CD14-positive monocyte (primary cell): ENCODE measurements around the gene KLHDC10. TPM values are rescaled to one million over a fixed set of nuclear protein-coding genes. Genes with fewer than 3 reads are reported as not detected.

Experiments used
- DNase-seq, 3 donors: peaks; one replicate each; pipeline ENCODE4 v3.0.0-alpha.2; 2011 to 2022
- H2AFZ ChIP-seq: 2 replicates; pipeline ENCODE4 v1.6.0; 2012; ENCODE audit warnings: mild to moderate bottlenecking, low read depth, low read length, inconsistent platforms; ENCODE audit not compliant: insufficient read depth, poor library complexity, severe bottlenecking
- H3K27ac ChIP-seq, 2 donors: 1 replicate in 1 of 2; 2 replicates in 1 of 2; pipeline ENCODE4 v1.5.1; 2012 to 2013; ENCODE audit warnings: low read length in 2 of 2, control low read depth in 1 of 2, inconsistent platforms in 1 of 2, low read depth in 1 of 2, mild to moderate bottlenecking in 1 of 2
- H3K27me3 ChIP-seq, 2 donors: one replicate each; pipeline versions ENCODE4 v1.6.0 to v1.6.1; 2011 to 2013; ENCODE audit warnings: low read length in 2 of 2; ENCODE audit not compliant: control insufficient read depth in 2 of 2, insufficient read depth in 2 of 2
- H3K36me3 ChIP-seq, 2 donors: replicated peaks in 1 of 2; 1 replicate in 1 of 2; 2 replicates in 1 of 2; pipeline versions ENCODE4 v1.5.1 to v1.6.1; 2012 to 2013; ENCODE audit warnings: low read length in 2 of 2, control low read depth in 1 of 2, inconsistent platforms in 1 of 2, mild to moderate bottlenecking in 1 of 2; ENCODE audit not compliant: insufficient read depth in 2 of 2, control insufficient read depth in 1 of 2
- H3K4me1 ChIP-seq, 2 donors: 1 replicate in 1 of 2; 2 replicates in 1 of 2; pipeline versions ENCODE4 v1.5.1 to v1.6.1; 2012 to 2013; ENCODE audit warnings: low read length in 2 of 2, control low read depth in 1 of 2, inconsistent platforms in 1 of 2, mild to moderate bottlenecking in 1 of 2, moderate library complexity in 1 of 2; ENCODE audit not compliant: insufficient read depth in 2 of 2, control insufficient read depth in 1 of 2
- H3K4me2 ChIP-seq: replicated peaks from 2 replicates; pipeline ENCODE3; 2012; ENCODE audit warnings: low read length, moderate library complexity, mild to moderate bottlenecking; ENCODE audit not compliant: poor library complexity, severe bottlenecking; ENCODE audit errors: extremely low read depth
- H3K4me3 ChIP-seq, 3 experiments: fragments of 200-600 bp in 1 of 3; sonication (generic) in 1 of 3; replicated peaks in 1 of 3; 1 replicate in 2 of 3; 2 replicates in 1 of 3; pipeline ENCODE4 v1.5.1; 2011 to 2013; ENCODE audit warnings: low read length in 3 of 3, mild to moderate bottlenecking in 3 of 3, control low read depth in 2 of 3, low read depth in 2 of 3, inconsistent platforms in 1 of 3, moderate library complexity in 1 of 3
- H3K79me2 ChIP-seq: 2 replicates; pipeline ENCODE4 v1.6.0; 2012; ENCODE audit warnings: mild to moderate bottlenecking, control low read depth, inconsistent platforms, low read length, moderate library complexity; ENCODE audit not compliant: insufficient read depth
- H3K9ac ChIP-seq: 2 replicates; pipeline ENCODE4 v1.6.0; 2017; ENCODE audit warnings: low read length, mild to moderate bottlenecking; ENCODE audit not compliant: insufficient read depth, poor library complexity, severe bottlenecking
- H3K9me3 ChIP-seq, 2 donors: replicated peaks in 1 of 2; 1 replicate in 1 of 2; 2 replicates in 1 of 2; pipeline versions ENCODE4 v1.5.1 to v1.6.1; 2012 to 2013; ENCODE audit warnings: low read length in 2 of 2, control low read depth in 1 of 2; ENCODE audit not compliant: control insufficient read depth in 1 of 2, insufficient read depth in 1 of 2
- H4K20me1 ChIP-seq: 2 replicates; pipeline ENCODE4 v1.6.0; 2012; ENCODE audit warnings: mild to moderate bottlenecking, low read length, control low read depth, moderate library complexity; ENCODE audit not compliant: insufficient read depth
- H3K27ac Mint-ChIP-seq, 7 donors: one replicate each; pipeline ENCODE4 v1.8.0; 2020; ENCODE audit warnings: mild to moderate bottlenecking in 7 of 7, mixed read lengths in 7 of 7, moderate library complexity in 6 of 7, inconsistent platforms in 2 of 7
- H3K27me3 Mint-ChIP-seq, 3 donors: one replicate each; pipeline ENCODE4 v1.8.0; 2021 to 2022; ENCODE audit warnings: low read depth in 3 of 3, mild to moderate bottlenecking in 3 of 3, mixed read lengths in 3 of 3, moderate library complexity in 3 of 3, inconsistent platforms in 1 of 3
- H3K36me3 Mint-ChIP-seq, 2 donors: one replicate each; pipeline ENCODE4 v1.8.0; 2020; ENCODE audit warnings: mixed read lengths in 2 of 2, inconsistent platforms in 1 of 2, mild to moderate bottlenecking in 1 of 2
- H3K4me1 Mint-ChIP-seq: one replicate; pipeline ENCODE4 v1.8.0; 2020; ENCODE audit warnings: mild to moderate bottlenecking, mixed read lengths
- H3K4me3 Mint-ChIP-seq, 2 donors: one replicate each; pipeline ENCODE4 v1.8.0; 2020; ENCODE audit warnings: mild to moderate bottlenecking in 2 of 2, mixed read lengths in 2 of 2, moderate library complexity in 1 of 2
- H3K9me3 Mint-ChIP-seq, 7 donors: one replicate each; pipeline ENCODE4 v1.8.0; 2020 to 2022; ENCODE audit warnings: mixed read lengths in 7 of 7, mild to moderate bottlenecking in 6 of 7, moderate library complexity in 6 of 7, inconsistent platforms in 2 of 7
- CTCF ChIP-seq: fragments of 200-600 bp; IDR thresholded peaks from one replicate; pipeline ENCODE4 v1.8.0; 2022; ENCODE audit warnings: antibody characterized with exemption, mild to moderate bottlenecking
- WGBS: methylation state at CpG from one replicate; pipeline ENCODE4 v1.1.5; 2013; ENCODE audit warnings: missing lambda C conversion rate; ENCODE audit not compliant: insufficient coverage; 5-methylcytosine and 5-hydroxymethylcytosine counted together
- intact Hi-C, 2 donors: fragments of 100-400 bp; cut with micrococcal nuclease; formaldehyde crosslinking; loops; one replicate each; pipeline versions ENCODE4 v1.15.0 to v1.15.1; 2023
- polyA plus RNA-seq, 3 donors: library from polyadenylated mRNA; depleted of rRNA in 1 of 3; unstranded in 2 of 3; stranded (reverse) in 1 of 3; fragments of 300-500 nt in 2 of 3; fragments of >200 nt in 1 of 3; fragmentation: Illumina TruSeq in 2 of 3; gene quantifications; 1 replicate in 2 of 3; 2 replicates in 1 of 3; pipeline ENCODE4 v1.2.3, GENCODE V29; 2012 to 2021

Gene KLHDC10
- polyA plus RNA-seq, 3 donors, result 1.1 to 13.9 (median 2.9) TPM

DNA sequence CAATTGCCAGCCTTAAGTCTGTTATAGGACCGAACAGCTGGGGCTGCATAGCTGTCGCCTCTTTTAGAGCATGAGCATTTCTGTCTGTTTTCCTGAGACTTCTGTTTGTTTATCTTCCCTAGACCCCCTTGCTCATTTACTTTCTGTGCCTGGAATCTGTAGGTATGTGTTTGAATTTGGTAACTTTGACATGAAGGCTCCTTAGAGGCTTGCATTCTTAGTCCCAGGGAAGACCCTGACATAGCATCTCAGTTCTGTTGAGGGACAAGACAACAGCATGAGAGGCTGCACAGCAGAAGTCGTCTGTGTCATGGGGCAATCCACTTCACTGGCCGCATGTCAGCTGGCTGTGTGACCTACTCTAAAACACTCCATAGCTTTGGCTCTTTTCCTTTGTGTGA, 58.7 kb downstream of the KLHDC10 start:
- Histone ChIP-seq H3K27me3 (no peaks in the 10 kb centered on the region), H3K36me3 (peaks cover 79 to 97% of the 10 kb centered on the region in 2 donors), H3K27ac (no peak overlapping the region), H2AFZ (no peak overlapping the region), H3K79me2 (no peaks in the 10 kb centered on the region), H3K9ac (no peak overlapping the region), H3K4me1 (no peaks in the 10 kb centered on the region), H3K9me3 (no peaks in the 10 kb centered on the region), H3K4me2 (no peak overlapping the region), H3K4me3 (no peak overlapping the region), H4K20me1 (no peaks in the 10 kb centered on the region)
- intact Hi-C loops, result no loop called here
- H3K9me3 Mint-ChIP-seq, result no peaks in the 10 kb centered on the region
- H3K36me3 Mint-ChIP-seq, result peaks cover 71 to 88% of the 10 kb centered on the region in 2 donors
- no peak overlapping the region for H3K4me3 Mint-ChIP-seq
- H3K27ac Mint-ChIP-seq, result peak overlapping the region in 1 of 7 donors; percentile 60
- no peak for DNase-seq
- no peak for TF ChIP-seq CTCF
- no peaks in the 10 kb centered on the region for H3K4me1 Mint-ChIP-seq
- WGBS, result no CpG with 5 or more reads among the region's 4 CpGs
- no peaks in the 10 kb centered on the region for H3K27me3 Mint-ChIP-seq

DNA sequence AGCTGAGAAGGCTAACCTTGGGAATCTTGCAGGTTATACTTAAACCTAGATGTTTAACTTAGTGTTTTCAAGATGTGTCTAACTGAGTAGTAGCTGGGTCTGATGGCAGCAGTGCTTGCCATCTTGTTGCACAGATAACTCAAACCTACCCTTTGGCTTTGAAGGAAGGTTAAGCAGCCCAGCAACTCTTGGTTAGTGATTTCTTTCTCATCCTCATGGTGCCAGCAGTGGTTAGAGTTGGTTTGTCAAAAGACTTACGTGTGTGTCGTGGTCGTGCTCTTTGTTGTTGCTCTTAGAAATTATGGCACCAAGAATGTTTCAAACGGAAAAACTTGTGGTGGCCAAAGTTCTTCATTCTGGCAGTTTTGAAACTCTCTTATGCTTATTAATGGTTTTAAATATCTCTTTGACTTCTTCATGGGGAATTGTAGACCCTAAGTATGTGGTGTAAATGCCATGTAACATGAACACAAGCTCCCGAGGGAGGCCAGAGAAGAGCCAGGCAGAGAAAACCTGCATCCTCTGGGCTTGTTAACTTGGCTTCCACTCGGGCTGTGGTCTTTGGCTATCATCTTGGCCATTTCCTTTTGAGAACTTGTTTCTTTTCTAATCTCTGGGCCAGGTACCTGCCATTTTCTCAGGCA, 61.0 kb downstream of the KLHDC10 start:
- H3K4me3 ChIP-seq, result no peak overlapping the region
- H3K79me2 ChIP-seq, result no peaks in the 10 kb centered on the region
- no peak for DNase-seq
- Mint-ChIP-seq H3K27me3 (no peaks in the 10 kb centered on the region), H3K9me3 (no peaks in the 10 kb centered on the region), H3K4me1 (no peaks in the 10 kb centered on the region), H3K27ac (peak overlapping the region in 1 of 7 donors; percentile 27), H3K4me3 (no peak overlapping the region), H3K36me3 (peaks cover 79 to 89% of the 10 kb centered on the region in 2 donors)
- no peaks in the 10 kb centered on the region for H4K20me1 ChIP-seq
- H3K9me3 ChIP-seq, result no peaks in the 10 kb centered on the region
- H3K27me3 ChIP-seq, result no peaks in the 10 kb centered on the region
- peaks cover 80 to 97% of the 10 kb centered on the region in 2 donors for H3K36me3 ChIP-seq
- H2AFZ ChIP-seq, result no peak overlapping the region
- H3K27ac ChIP-seq, result no peak overlapping the region
- 90% methylated on average over 2 of the region's 6 CpGs for WGBS
- H3K9ac ChIP-seq, result no peak overlapping the region
- no peak overlapping the region for H3K4me2 ChIP-seq
- H3K4me1 ChIP-seq, result no peaks in the 10 kb centered on the region
- no peak for TF ChIP-seq CTCF
- intact Hi-C loops, result no loop called here
